HG03342 (cell line): ENCODE results near the gene C19orf53.

ENCODE experiments used
- ATAC-seq: cut with Tn5 transposase; IDR thresholded peaks from one replicate; pipeline ENCODE4 v1.9.1; 2021; ENCODE audit warnings: mild to moderate bottlenecking, moderate library complexity; ENCODE audit not compliant: unreplicated experiment

Gene C19orf53

GRCh38 chr19:13795595-13796300, 21.5 kb downstream of the C19orf53 start:
- ATAC-seq = peak; percentile 38

- no peak for ATAC-seq
Measured at GRCh38 chr19:13796301-13797057, 22.2 kb downstream of the C19orf53 start.

GRCh38 chr19:13797058-13797440, 22.8 kb downstream of the C19orf53 start:
- no peak for ATAC-seq

DNA sequence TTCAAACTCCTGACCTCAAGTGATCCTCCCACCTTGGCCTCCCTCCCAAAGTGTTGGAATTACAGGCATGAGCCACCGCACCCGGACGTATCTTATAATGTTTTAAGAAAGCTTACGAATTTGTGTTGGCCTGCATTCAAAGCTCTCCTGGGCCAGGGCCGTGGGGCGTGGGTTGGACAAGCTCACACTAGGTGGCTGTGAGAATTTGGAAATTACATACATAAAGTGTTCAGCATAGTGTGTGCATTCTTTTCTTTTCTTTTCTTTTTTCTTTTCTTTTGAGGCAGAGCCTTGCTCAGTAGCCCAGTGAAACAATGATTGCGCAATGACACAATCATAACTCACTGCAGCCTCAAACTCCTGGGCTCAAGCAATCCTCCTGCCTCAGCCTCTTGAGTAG, 23.6 kb downstream of the C19orf53 start:
- no peak for ATAC-seq

DNA sequence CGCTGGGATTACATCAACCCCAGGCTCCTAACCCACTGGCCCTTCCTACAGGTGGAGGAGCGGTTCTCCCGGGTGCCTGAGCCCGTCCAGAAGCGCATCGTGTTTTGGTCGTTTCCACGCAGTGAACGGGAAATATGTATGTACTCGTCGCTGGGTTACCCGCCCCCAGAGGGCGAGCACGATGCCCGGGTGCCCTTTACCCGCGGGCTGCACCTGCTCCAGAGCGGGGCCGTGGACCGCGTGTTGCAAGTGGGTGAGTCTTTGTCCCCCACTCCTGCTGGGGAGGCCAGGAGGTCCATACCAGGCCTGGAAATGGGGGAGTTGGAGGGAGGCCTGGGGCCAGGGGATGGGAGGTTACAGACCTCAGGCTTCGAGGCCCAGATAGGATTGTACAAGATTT, 25.4 kb downstream of the C19orf53 start:
- ATAC-seq = no peak

DNA sequence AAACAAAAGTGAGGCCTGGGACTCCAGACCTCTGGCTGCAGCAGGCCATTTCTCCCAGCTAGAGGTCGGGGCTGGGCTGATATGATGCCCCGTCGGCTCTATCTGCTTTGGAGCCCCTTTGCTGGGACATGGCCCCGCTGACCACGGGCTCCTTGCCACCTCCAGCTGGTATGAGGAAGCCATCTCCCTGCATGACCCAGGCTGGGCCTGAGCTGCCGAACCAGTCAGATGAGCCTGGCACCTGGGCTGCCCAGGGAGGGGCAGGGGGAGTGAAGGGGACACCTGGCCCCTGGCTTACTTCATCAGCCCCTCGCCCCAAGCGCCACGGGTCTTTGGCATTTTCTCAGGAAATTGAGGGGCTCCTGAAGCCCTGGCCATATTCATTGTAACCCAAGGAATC, 28.8 kb downstream of the C19orf53 start:
- ATAC-seq = no peak

- no peak for ATAC-seq
Measured at GRCh38 chr19:13804830-13805683, 30.8 kb downstream of the C19orf53 start.

DNA sequence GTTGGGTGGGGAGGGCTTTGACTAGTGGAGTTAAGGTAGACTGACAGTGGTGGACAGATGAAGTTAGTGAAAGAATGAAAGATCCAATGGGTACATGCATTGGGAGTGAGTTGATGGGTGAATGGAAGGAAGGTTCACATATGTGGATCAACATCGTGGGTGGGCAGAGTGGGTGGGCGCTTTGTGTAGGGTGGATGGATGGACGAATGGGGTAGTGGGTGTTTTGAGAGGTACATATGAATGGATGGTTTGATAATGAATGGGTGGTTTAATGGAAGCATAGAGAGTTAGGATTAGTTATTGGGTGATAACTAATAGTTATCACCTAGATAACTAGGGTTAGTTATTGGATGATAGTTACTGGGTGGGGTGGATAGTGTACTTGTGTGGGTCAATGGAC, 32.5 kb downstream of the C19orf53 start:
- no peak for ATAC-seq

DNA sequence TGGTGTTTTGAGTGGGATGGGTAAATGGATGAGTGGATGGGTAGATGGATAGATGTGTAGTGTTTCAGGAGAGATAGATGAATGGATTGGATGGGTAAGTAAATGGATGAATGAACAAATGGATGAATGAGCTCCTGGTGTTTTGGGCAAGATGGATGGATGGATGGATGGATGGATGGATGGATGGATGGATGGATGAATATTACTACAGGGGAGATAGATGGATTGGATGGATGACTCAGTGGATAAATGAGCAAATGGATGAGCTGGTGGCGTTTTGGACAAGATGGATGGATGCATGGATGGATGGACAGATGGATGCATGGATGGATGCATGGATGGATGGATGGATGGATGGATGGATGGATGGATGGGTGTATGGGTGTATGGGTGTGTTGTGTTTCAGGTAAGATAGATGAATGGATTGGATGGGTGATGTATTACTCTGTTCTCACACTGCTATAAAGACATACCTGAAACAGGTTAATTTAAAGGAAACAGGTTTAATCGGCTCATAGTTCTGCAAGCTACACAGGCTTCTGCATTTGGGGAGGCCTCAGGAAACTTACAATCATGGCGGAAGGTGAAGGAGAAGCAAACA, 33.3 kb downstream of the C19orf53 start:
- ATAC-seq = no peak

DNA sequence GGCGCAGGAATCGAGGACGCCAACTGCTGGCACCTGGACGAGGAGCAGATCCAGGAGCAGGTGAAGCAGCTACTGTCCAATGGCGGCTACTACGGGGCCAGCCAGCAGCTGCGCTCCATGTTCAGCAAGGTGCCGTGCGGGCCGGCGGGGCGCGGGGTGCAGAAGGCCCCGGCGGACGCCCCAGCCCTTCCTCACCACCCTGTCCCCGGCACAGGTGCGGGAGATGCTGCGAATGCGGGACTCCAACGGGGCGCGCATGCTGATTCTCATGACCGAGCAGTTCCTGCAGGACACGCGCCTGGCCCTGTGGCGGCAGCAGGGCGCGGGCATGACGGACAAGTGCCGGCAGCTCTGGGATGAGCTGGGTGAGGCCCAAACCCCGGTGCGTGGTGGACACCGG, 34.6 kb downstream of the C19orf53 start:
- ATAC-seq = no peak

- no peak for ATAC-seq
Measured at GRCh38 chr19:13812544-13812943, 38.3 kb downstream of the C19orf53 start.

- ATAC-seq = no peak
Measured at GRCh38 chr19:13813147-13813546, 38.9 kb downstream of the C19orf53 start.

- ATAC-seq = no peak
Measured at GRCh38 chr19:13814550-13814949, 40.3 kb downstream of the C19orf53 start.

DNA sequence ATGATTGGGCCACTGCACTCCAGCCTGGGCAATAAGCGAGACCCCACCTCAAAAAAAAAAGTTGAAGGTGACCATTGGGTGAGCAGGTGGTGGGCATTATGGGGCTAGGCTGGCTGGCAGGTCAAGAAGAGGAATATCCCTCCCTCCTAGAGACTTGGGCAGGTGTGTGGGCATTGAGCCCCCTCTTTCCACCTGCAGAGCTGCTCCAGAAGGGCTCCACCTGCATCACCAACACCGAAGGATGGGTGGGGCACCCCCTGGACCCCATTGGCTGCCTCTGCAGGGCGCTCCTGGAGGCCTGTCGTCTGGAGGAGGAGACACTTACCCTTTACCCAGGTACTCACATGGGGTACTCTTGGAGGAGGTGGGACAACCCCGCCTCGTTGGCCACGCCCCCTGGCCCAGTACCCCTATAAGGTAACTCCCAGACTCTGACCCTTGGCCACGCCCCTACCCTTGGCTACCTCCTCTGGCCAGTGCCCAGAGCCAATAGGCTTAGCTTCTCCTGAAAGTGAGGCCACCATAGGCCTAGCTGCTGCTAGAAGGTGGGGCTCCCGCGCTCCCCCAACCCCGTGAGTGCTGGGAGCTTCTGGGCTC, 42.9 kb downstream of the C19orf53 start:
- no peak for ATAC-seq

GRCh38 chr19:13817615-13818371, 43.5 kb downstream of the C19orf53 start:
- ATAC-seq = no peak

DNA sequence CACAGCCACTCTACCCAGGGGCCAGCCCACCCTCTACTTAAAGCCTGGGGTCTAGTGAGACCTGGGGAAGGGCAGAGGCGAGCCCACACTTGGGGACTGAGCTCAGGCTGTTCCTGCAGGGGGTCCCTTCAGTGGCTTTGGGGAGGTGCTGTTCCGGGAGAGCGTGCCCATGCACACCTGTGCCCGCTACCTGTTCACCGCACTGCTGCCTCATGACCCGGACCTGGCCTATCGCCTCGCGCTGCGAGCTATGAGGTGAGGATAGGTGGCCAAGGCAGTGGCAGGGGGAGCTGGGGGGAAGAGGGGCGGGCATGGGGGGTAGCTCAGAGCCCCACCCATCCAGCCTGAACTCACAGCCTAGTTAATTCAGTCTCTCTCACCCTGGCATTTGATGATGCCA, 45.0 kb downstream of the C19orf53 start:
- no peak for ATAC-seq

DNA sequence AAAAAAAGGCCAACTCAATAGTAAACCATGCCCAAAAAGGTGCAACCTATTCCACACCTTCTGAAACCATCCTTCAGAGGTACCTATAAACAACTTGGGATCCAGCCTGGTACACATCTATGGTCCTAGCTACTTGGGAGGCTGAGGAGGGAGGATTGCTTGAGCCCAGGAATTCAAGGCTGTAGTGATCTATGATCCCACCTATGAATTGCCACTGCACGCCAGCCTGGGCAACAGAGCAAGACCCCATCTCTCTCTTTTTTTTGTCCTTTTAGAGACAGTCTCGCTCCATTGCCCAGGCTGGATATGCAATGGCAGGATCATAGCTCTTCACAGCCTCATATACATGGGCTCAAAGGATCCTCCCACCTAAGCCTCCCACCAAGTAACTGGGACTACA, 47.0 kb downstream of the C19orf53 start:
- ATAC-seq = no peak

GRCh38 chr19:13823256-13823655, 49.0 kb downstream of the C19orf53 start:
- no peak for ATAC-seq

- ATAC-seq = no peak
Measured at GRCh38 chr19:13823901-13824300, 49.6 kb downstream of the C19orf53 start.

- no peak for ATAC-seq
Measured at GRCh38 chr19:13824703-13825102, 50.4 kb downstream of the C19orf53 start.
